Activated naive CD4-positive, alpha-beta T cell (primary cell): ENCODE data around the gene MILR1.

Experiments
- DNase-seq, 4 experiments: peaks; one replicate each; lab custom pipeline; 2025; lab: John Stamatoyannopoulos, UW

MILR1 gene

DNA sequence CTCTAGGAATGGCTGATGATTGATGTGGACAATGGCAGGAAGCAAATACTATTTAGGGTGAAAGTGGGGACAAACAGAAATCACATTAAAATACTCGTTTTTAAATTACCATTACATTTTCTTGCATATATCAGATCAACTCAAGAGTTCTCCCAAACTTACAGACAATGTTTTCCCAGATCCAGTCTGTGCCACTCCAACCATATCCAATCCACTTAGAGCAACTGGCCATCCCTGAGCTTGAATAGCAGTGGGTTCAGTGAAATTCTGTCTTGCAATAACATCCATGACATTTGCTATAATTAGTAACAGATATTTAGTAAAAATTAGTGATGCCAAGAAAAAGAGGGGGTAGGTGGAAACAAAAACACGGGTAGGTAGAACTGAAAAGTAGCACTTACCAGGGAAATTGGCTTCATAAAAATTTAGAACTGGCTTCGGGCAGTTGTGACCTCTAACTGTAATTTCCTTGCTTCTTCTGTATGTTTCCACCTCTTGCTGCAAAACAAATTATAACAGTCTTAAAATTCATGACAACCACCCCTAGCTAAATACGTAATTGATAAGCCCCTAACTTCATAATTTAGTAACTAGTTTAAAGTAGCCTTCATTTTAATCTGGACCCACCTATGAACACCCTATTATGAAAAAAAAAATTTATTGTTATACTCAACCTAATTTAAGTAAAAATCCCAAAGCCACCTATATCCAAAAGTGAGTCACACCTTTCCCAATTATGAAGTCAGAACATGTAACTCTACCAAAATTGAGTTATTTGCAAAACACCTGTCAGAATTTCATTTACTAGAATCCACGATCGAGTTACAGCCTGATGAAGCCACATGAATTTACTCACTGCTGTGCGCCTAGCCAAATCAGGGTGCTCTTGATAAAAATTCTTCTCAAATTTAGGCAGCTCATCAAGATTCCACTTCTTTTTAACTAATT, 55.2 kb downstream of the MILR1 start:
- DNase-seq: no peak

- no peak for DNase-seq
These were observed 55.9 kb downstream of the MILR1 start for GRCh38 chr17:64504769-64505339.

- DNase-seq: peak; percentile 63 to 87 (median 76)
These were observed 56.7 kb downstream of the MILR1 start for GRCh38 chr17:64505340-64506200.

GRCh38 chr17:64506201-64506575, 57.3 kb downstream of the MILR1 start, which contains the start of gene DDX5:
TSS of gene DDX5 (minus strand) at chr17:64506289. CDS start at chr17:64506119, 170 bp downstream.
- DNase-seq: peak; percentile 99 to 100 (median 100)

GRCh38 chr17:64506576-64507412, 57.9 kb downstream of the MILR1 start, which contains the start of gene CEP95:
TSS of gene CEP95 (plus strand) at chr17:64506977. CDS start at chr17:64507098, 121 bp downstream.
- DNase-seq: peak; percentile 99 to 100 (median 100)

DNA sequence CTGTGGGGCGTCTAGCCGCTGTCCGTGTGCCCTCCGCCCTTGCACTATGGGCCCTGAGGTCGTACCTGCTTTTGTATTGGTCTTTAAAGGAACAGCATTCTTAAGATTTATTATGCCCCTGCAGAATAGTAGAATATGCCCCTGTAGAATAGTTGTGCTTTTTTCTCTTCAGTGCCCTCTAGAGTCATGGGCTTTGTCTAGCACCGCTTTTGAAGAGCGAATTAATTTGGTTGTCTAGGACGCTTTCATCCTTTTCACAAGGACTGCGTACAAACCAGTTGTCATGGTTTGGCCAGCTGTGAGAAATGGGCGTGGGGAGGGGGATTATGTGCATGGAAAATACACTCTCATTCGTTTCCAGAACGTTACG, 58.5 kb downstream of the MILR1 start:
- no peak for DNase-seq

DNA sequence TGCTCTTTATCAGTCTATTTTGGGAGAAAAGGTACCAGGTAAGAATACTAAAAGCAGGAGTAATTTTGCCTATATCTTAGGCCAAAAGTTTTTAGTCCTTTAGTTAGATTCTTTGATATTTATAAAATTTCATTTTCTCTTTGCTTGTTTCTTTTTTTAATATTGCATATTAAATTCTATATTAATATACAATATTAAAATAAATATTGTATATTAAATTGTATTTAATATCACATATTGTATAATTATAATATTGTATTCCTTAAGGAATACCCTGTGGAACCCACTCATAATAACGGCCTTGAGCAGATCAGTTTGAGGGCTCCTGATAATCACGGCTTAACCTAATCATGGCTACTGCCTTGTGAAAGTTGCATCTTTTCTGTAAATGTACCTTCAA, 59.8 kb downstream of the MILR1 start:
- no peak for DNase-seq

DNA sequence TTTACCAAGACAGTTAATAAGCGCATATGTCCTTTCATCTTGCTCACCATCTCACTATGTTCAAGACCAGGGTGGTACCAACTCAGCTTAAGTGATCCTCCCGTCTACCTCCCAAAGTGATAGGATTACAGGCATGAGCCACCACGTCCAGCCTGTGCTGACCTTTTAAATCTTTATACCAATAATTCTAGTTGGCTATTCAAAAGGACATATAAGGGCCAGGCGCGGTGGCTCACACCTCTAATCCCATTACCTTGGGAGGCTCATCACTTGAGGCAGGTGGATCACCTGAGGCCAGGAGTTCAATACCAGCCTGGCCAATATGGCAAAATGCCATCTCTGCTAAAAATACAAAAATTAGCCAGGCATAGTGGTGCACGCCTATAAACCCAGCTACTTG, 60.3 kb downstream of the MILR1 start:
- no peak for DNase-seq

GRCh38 chr17:64515419-64515818, 66.5 kb downstream of the MILR1 start:
- DNase-seq: no peak

- DNase-seq: no peak
These were observed 66.9 kb downstream of the MILR1 start for GRCh38 chr17:64515829-64516228.
